HepG2 (cell line): Measurements from ENCODE around the gene NRGN. TPM values are rescaled to one million over a fixed set of nuclear protein-coding genes. Genes with fewer than 3 reads are reported as not detected.

Source experiments
- ATAC-seq: fragments of 200-7000 bp; cut with Tn5 transposase; 3 replicates; pipeline ENCODE4 v1.9.1; 2020; ENCODE audit warnings: mild to moderate bottlenecking, moderate library complexity
- BruUV-seq: library from RNA; stranded (reverse); fragments of 400-500 nt; replicated peaks from 2 replicates; lab custom pipeline; 2021; lab: Mats Ljungman, UMichigan
- CTCF ChIA-PET: fragments of 300-600 bp; formaldehyde crosslinking; extraction: SDS; loops from one replicate; lab custom pipeline; 2021; ENCODE audit warnings: low total read pairs, inconsistent platforms, low intra/inter-chr PET ratio; lab: Yijun Ruan, JAX
- POLR2A ChIA-PET: fragments of 350-600 bp; sonication (Branson Sonifier 250); formaldehyde crosslinking; loops from one replicate; lab custom pipeline; 2020; ENCODE audit warnings: antibody characterized with exemption, inconsistent platforms; lab: Yijun Ruan, JAX
- DNase-seq: peaks from one replicate; pipeline ENCODE4 v3.0.0-alpha.2; 2015; ENCODE audit warnings: low spot score
- FAIRE-seq: peaks from 3 replicates; lab custom pipeline; 2011; peaks lifted over from hg19 to GRCh38; lab: Jason Lieb, UNC
- H2AFZ ChIP-seq: one replicate; pipeline ENCODE4 v1.6.1; 2011; ENCODE audit warnings: low read length, inconsistent platforms
- H3K27ac ChIP-seq: fragments of 300-600 bp; 3 replicates; pipeline ENCODE4 v1.8.0; 2011; ENCODE audit warnings: mixed run types, mild to moderate bottlenecking, mixed read lengths, low read length, inconsistent platforms; ENCODE audit not compliant: insufficient read depth; ENCODE audit errors: extremely low read length
- H3K27me3 ChIP-seq, 2 experiments: fragments of 200-600 bp in 1 of 2; 2 replicates in 1 of 2; 3 replicates in 1 of 2; pipeline versions ENCODE4 v1.6.0 to v1.8.0; 2011; ENCODE audit warnings: low read length in 2 of 2, mild to moderate bottlenecking in 2 of 2, moderate library complexity in 2 of 2, inconsistent platforms in 1 of 2; ENCODE audit not compliant: insufficient read depth in 2 of 2, control insufficient read depth in 1 of 2
- H3K36me3 ChIP-seq, 2 experiments: fragments of 200-600 bp in 1 of 2; replicated peaks in 1 of 2; 2 replicates in 1 of 2; 3 replicates in 1 of 2; pipeline versions ENCODE4 v1.5.1 to v1.8.0; 2011; ENCODE audit warnings: low read length in 2 of 2, inconsistent platforms in 1 of 2; ENCODE audit not compliant: insufficient read depth in 2 of 2, control insufficient read depth in 1 of 2
- H3K4me1 ChIP-seq: 2 replicates; pipeline ENCODE4 v1.5.1; 2012; ENCODE audit warnings: low read length, inconsistent platforms; ENCODE audit not compliant: insufficient read depth
- H3K4me2 ChIP-seq: 2 replicates; pipeline ENCODE4 v1.6.0; 2011; ENCODE audit warnings: low read depth, low read length, inconsistent platforms
- H3K4me3 ChIP-seq, 3 experiments: fragments of 200-600 bp in 1 of 3; sonication (generic), shearing (Covaris generic) in 1 of 3; replicated peaks in 1 of 3; 2 replicates each; pipeline ENCODE4 v1.5.1; 2011 to 2016; ENCODE audit warnings: low read length in 3 of 3, inconsistent platforms in 2 of 3, low read depth in 2 of 3, mild to moderate bottlenecking in 2 of 3, control low read depth in 1 of 3, mixed read lengths in 1 of 3; ENCODE audit not compliant: insufficient read depth in 1 of 3
- H3K79me2 ChIP-seq: one replicate; pipeline ENCODE4 v1.6.1; 2011; ENCODE audit warnings: low read length, inconsistent platforms; ENCODE audit not compliant: insufficient read depth
- H3K9ac ChIP-seq: 2 replicates; pipeline ENCODE4 v1.6.0; 2011; ENCODE audit warnings: mild to moderate bottlenecking, low read depth, low read length, inconsistent platforms; ENCODE audit not compliant: insufficient read depth
- H3K9me3 ChIP-seq: 2 replicates; pipeline ENCODE4 v1.5.1; 2012; ENCODE audit warnings: mild to moderate bottlenecking, low read length
- H4K20me1 ChIP-seq: 2 replicates; pipeline ENCODE4 v1.6.0; 2011; ENCODE audit warnings: inconsistent platforms, mild to moderate bottlenecking, low read length, moderate library complexity; ENCODE audit not compliant: insufficient read depth
- JUNB ChIP-seq: sonication (generic); formaldehyde crosslinking; IDR thresholded peaks from 2 replicates; pipeline ENCODE4 v1.8.0; 2022; ENCODE audit warnings: missing genetic modification reagents, mild to moderate bottlenecking, borderline replicate concordance
- KLF13 ChIP-seq: sonication (generic); formaldehyde crosslinking; IDR thresholded peaks from 2 replicates; pipeline ENCODE4 v1.4.0; 2020; ENCODE audit warnings: mild to moderate bottlenecking, missing genetic modification reagents
- MAFK ChIP-seq, 2 experiments: IDR thresholded peaks in 1 of 2; conservative IDR thresholded peaks in 1 of 2; 2 replicates each; pipeline ENCODE4 v1.6.1; 2011; ENCODE audit warnings: improper control_type of control experiment in 2 of 2, low read length in 2 of 2
- MATR3 ChIP-seq: sonication (generic); formaldehyde crosslinking; IDR thresholded peaks from 2 replicates; pipeline ENCODE4 v1.4.0; 2020; ENCODE audit warnings: missing genetic modification reagents
- MXD1 ChIP-seq: sonication (generic); formaldehyde crosslinking; IDR thresholded peaks from 2 replicates; pipeline ENCODE4 v1.4.0; 2020; ENCODE audit warnings: mild to moderate bottlenecking, missing genetic modification reagents
- RARG ChIP-seq: sonication (generic); formaldehyde crosslinking; IDR thresholded peaks from 2 replicates; pipeline ENCODE4 v1.4.0; 2020; ENCODE audit warnings: low read depth, mild to moderate bottlenecking, missing genetic modification reagents
- ZNF17 ChIP-seq: sonication (generic); formaldehyde crosslinking; IDR thresholded peaks from 2 replicates; pipeline ENCODE4 v1.5.0; 2020; ENCODE audit warnings: mild to moderate bottlenecking, missing genetic modification reagents
- ZNF776 ChIP-seq: sonication (generic); formaldehyde crosslinking; IDR thresholded peaks from 2 replicates; pipeline ENCODE4 v1.4.0; 2020; ENCODE audit warnings: mild to moderate bottlenecking, missing genetic modification reagents
- ZNF782 ChIP-seq: sonication (generic); formaldehyde crosslinking; IDR thresholded peaks from 2 replicates; pipeline ENCODE4 v1.4.0; 2020; ENCODE audit warnings: missing genetic modification reagents, mild to moderate bottlenecking, borderline replicate concordance
- WGBS: methylation state at CpG from one replicate; pipeline ENCODE4 v1.1.6; 2017; ENCODE audit warnings: low lambda C conversion rate; 5-methylcytosine and 5-hydroxymethylcytosine counted together
- in situ Hi-C: cut with HindIII; loops from 2 replicates; pipeline ENCODE4 v1.10.0; 2017; ENCODE audit warnings: low pct_unique_long_range_greater_than_20kb; ENCODE audit not compliant: extremely low pct_ligation_motif_present
- intact Hi-C: fragments of 100-400 bp; cut with micrococcal nuclease; formaldehyde crosslinking; loops from one replicate; pipeline ENCODE4 v1.10.0; 2022; ENCODE audit not compliant: unreplicated experiment
- polyA plus RNA-seq, 8 experiments: library from polyadenylated mRNA; depleted of rRNA in 3 of 8; stranded (reverse) in 7 of 8; unstranded in 1 of 8; fragments of >200 nt; fragmentation: Illumina TruSeq in 4 of 8; extraction: Trizol in 4 of 8; gene quantifications; 2 replicates each; pipeline versions ENCODE4 v1.2.1 to v1.2.3, GENCODE V29; 2011 to 2016; ENCODE audit warnings: low read depth in 4 of 8, missing spikeins in 1 of 8, mixed read lengths in 1 of 8; ENCODE audit not compliant: insufficient read depth in 1 of 8
- total RNA-seq, 5 experiments: library from RNA; depleted of rRNA; stranded (reverse); fragments of >200 nt; fragmentation: Illumina TruSeq; extraction: Trizol; gene quantifications; 2 replicates each; pipeline ENCODE4 v1.2.3, GENCODE V29; 2016; ENCODE audit warnings: low read depth in 1 of 5
- TF ChIP-seq, protein P1 (sequence below): sonication (generic); formaldehyde crosslinking; IDR thresholded peaks from 2 replicates; pipeline ENCODE4 v1.5.0; 2020; ENCODE audit warnings: missing genetic modification reagents
- TF ChIP-seq, protein P2 (sequence below), 2 experiments: IDR thresholded peaks; 2 replicates each; pipeline ENCODE4 v1.6.1; 2011 to 2012; ENCODE audit warnings: low read length in 2 of 2, borderline replicate concordance in 1 of 2, low read depth in 1 of 2, mild to moderate bottlenecking in 1 of 2, moderate library complexity in 1 of 2

The NRGN gene
- total and polyA plus RNA-seq, 2 of the 13 experiments (the other 11 are each of a cell fraction or from before 2014, with no cell fraction given) = 0.22 TPM; not detected in 1

DNA sequence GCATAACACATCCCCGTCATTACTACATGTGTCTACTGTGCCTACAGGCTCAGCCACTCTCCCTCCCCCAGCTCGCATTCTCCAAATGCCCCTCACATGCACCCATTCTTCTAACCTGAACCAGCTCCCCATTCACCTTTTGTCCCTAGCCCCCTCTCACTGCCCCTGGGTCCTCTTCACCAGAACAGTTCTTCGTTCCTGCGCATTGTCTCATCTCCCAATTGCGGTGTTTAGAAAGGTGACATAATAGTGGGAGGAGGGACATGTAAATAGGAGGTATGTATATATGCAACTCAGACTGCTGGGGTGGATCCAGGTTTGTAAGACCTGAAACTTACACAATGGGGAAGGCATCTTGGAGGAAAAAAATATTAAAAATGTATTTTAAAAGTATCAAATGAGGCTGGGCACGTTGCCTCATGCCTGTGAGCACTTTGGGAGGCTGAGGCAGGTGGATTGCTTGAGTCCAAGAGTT lies 17.0 kb downstream of the NRGN start:
- ChIA-PET POLR2A (no interaction called here), CTCF (no interaction called here)
- no peak for TF ChIP-seq KLF13 (CRISPR knock-in tag)
- no peak for TF ChIP-seq ZNF17 (CRISPR knock-in tag)
- TF ChIP-seq, protein P1, sequence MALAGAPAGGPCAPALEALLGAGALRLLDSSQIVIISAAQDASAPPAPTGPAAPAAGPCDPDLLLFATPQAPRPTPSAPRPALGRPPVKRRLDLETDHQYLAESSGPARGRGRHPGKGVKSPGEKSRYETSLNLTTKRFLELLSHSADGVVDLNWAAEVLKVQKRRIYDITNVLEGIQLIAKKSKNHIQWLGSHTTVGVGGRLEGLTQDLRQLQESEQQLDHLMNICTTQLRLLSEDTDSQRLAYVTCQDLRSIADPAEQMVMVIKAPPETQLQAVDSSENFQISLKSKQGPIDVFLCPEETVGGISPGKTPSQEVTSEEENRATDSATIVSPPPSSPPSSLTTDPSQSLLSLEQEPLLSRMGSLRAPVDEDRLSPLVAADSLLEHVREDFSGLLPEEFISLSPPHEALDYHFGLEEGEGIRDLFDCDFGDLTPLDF (CRISPR knock-in tag) = no peak
- TF ChIP-seq ZNF782 (CRISPR knock-in tag) = no peak
- TF ChIP-seq RARG (CRISPR knock-in tag) = no peak
- TF ChIP-seq, protein P2, sequence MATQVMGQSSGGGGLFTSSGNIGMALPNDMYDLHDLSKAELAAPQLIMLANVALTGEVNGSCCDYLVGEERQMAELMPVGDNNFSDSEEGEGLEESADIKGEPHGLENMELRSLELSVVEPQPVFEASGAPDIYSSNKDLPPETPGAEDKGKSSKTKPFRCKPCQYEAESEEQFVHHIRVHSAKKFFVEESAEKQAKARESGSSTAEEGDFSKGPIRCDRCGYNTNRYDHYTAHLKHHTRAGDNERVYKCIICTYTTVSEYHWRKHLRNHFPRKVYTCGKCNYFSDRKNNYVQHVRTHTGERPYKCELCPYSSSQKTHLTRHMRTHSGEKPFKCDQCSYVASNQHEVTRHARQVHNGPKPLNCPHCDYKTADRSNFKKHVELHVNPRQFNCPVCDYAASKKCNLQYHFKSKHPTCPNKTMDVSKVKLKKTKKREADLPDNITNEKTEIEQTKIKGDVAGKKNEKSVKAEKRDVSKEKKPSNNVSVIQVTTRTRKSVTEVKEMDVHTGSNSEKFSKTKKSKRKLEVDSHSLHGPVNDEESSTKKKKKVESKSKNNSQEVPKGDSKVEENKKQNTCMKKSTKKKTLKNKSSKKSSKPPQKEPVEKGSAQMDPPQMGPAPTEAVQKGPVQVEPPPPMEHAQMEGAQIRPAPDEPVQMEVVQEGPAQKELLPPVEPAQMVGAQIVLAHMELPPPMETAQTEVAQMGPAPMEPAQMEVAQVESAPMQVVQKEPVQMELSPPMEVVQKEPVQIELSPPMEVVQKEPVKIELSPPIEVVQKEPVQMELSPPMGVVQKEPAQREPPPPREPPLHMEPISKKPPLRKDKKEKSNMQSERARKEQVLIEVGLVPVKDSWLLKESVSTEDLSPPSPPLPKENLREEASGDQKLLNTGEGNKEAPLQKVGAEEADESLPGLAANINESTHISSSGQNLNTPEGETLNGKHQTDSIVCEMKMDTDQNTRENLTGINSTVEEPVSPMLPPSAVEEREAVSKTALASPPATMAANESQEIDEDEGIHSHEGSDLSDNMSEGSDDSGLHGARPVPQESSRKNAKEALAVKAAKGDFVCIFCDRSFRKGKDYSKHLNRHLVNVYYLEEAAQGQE (IDR thresholded peaks at IDR 0.05; ENCODE audit: borderline replicate concordance in 1 of 2, low read depth in 1 of 2, low read length in 2 of 2) = no peak
- no peak for TF ChIP-seq ZNF776
- no peak for TF ChIP-seq MATR3 (CRISPR knock-in tag)
- no peak for TF ChIP-seq JUNB (CRISPR knock-in tag)
- TF ChIP-seq MAFK (conservative IDR thresholded peaks at IDR 0.05 in 1 of 2, IDR thresholded peaks at IDR 0.05 in 1 of 2; ENCODE audit: low read length in 2 of 2) = no peak
- TF ChIP-seq MXD1 (CRISPR knock-in tag) = no peak
- Histone ChIP-seq H3K4me2 (no peak overlapping the region), H2AFZ (no peak overlapping the region), H3K27me3 (peaks cover 0 to 33% of the 10 kb centered on the region in 2 experiments; a peak in 4 of 5 replicates), H3K9me3 (no peaks in the 10 kb centered on the region), H3K36me3 (no peaks in the 10 kb centered on the region), H3K79me2 (no peaks in the 10 kb centered on the region), H3K4me1 (peaks cover 59% of the 10 kb centered on the region), H4K20me1 (no peaks in the 10 kb centered on the region), H3K9ac (no peak overlapping the region), H3K4me3 (no peak overlapping the region), H3K27ac (no peak overlapping the region)
- intact Hi-C loops = no loop called here
- DNase-seq (no peak), FAIRE-seq (no peak), ATAC-seq (no peak)
- in situ Hi-C loops = no loop called here
- BruUV-seq = no TSS peak
- 82% methylated on average over 5 of the region's 6 CpGs for WGBS
